B cell (primary cell): ENCODE data around the gene RBM41. TPM values are rescaled to one million over a fixed set of nuclear protein-coding genes. Genes with fewer than 3 reads are reported as not detected.

Source experiments
- ATAC-seq: fragments of 200-7000 bp; cut with Tn5 transposase; one replicate; pipeline ENCODE4 v1.10.0; 2021; ENCODE audit warnings: low read depth, mild to moderate bottlenecking, moderate number of reproducible peaks, moderate library complexity
- CTCF ChIA-PET: fragments of 350-600 bp; sonication (Branson Sonifier 250); formaldehyde crosslinking; loops from one replicate; lab custom pipeline; 2021; ENCODE audit warnings: antibody characterized with exemption, inconsistent platforms; lab: Charles Lee
- POLR2A ChIA-PET: fragments of 350-600 bp; sonication (Branson Sonifier 250); formaldehyde crosslinking; loops from one replicate; lab custom pipeline; 2021; ENCODE audit warnings: antibody characterized with exemption; lab: Charles Lee
- DNase-seq: peaks from one replicate; pipeline ENCODE4 v3.0.0; 2013
- H2AFZ ChIP-seq: 2 replicates; pipeline ENCODE4 v1.6.1; 2012; ENCODE audit warnings: mild to moderate bottlenecking, low read depth, low read length; ENCODE audit not compliant: insufficient read depth, poor library complexity, severe bottlenecking
- H3K27ac ChIP-seq, 2 donors: 1 replicate in 1 of 2; 2 replicates in 1 of 2; pipeline ENCODE4 v1.5.1; 2012 to 2013; ENCODE audit warnings: low read length in 2 of 2, mild to moderate bottlenecking in 2 of 2, moderate library complexity in 1 of 2
- H3K27me3 ChIP-seq, 4 experiments: fragments of 200-600 bp in 1 of 4; sonication (generic) in 1 of 4; replicated peaks in 1 of 4; 1 replicate in 2 of 4; 2 replicates in 2 of 4; pipeline versions ENCODE4 v1.6.1 to v1.7.0; 2013 to 2016; ENCODE audit warnings: low read length in 3 of 4, mild to moderate bottlenecking in 2 of 4, mixed read lengths in 1 of 4, moderate library complexity in 1 of 4; ENCODE audit not compliant: insufficient read depth in 4 of 4, control insufficient read depth in 3 of 4; ENCODE audit errors: control extremely low read depth in 1 of 4
- H3K36me3 ChIP-seq, 2 experiments: replicated peaks in 1 of 2; 1 replicate in 1 of 2; 2 replicates in 1 of 2; pipeline versions ENCODE4 v1.6.1 to v1.7.1; 2013; ENCODE audit warnings: low read length in 1 of 2; ENCODE audit not compliant: insufficient read depth in 2 of 2, control insufficient read depth in 1 of 2; ENCODE audit errors: control extremely low read depth in 1 of 2, extremely low read depth in 1 of 2
- H3K4me1 ChIP-seq, 2 donors: fragments of 200-600 bp in 1 of 2; sonication (generic) in 1 of 2; 1 replicate in 1 of 2; 2 replicates in 1 of 2; pipeline versions ENCODE4 v1.5.1 to v1.6.1; 2013 to 2017; ENCODE audit warnings: low read length in 2 of 2; ENCODE audit not compliant: control insufficient read depth in 2 of 2, insufficient read depth in 2 of 2
- H3K4me2 ChIP-seq: replicated peaks from 2 replicates; pipeline ENCODE3; 2012; ENCODE audit warnings: mild to moderate bottlenecking, low read depth, low read length; ENCODE audit not compliant: poor library complexity, severe bottlenecking
- H3K4me3 ChIP-seq, 5 experiments: fragments of 200-600 bp in 1 of 5; sonication (generic) in 1 of 5; 1 replicate in 3 of 5; 2 replicates in 2 of 5; pipeline versions ENCODE4 v1.5.1 to v1.7.0; 2011 to 2016; ENCODE audit warnings: low read length in 4 of 5, mild to moderate bottlenecking in 4 of 5, low read depth in 2 of 5, control low read depth in 1 of 5, moderate library complexity in 1 of 5; ENCODE audit not compliant: insufficient read depth in 1 of 5; ENCODE audit errors: control extremely low read depth in 1 of 5, extremely low read depth in 1 of 5
- H3K79me2 ChIP-seq: fragments of 200-600 bp; sonication (generic); one replicate; pipeline ENCODE4 v1.6.0; 2016; ENCODE audit warnings: low read length; ENCODE audit not compliant: control insufficient read depth, insufficient read depth
- H3K9ac ChIP-seq: fragments of 200-600 bp; sonication (generic); 2 replicates; pipeline ENCODE4 v1.6.1; 2017; ENCODE audit warnings: mild to moderate bottlenecking, low read length, moderate library complexity
- H3K9me3 ChIP-seq, 3 donors: one replicate each; pipeline versions ENCODE4 v1.6.1 to v1.7.1; 2013; ENCODE audit warnings: low read length in 2 of 3; ENCODE audit not compliant: control insufficient read depth in 2 of 3, insufficient read depth in 1 of 3; ENCODE audit errors: control extremely low read depth in 1 of 3
- H4K20me1 ChIP-seq: 2 replicates; pipeline ENCODE4 v1.6.0; 2012; ENCODE audit warnings: mild to moderate bottlenecking, low read length; ENCODE audit not compliant: insufficient read depth, control insufficient read depth, poor library complexity, severe bottlenecking
- H3K27ac Mint-ChIP-seq: one replicate; pipeline ENCODE4 v1.8.0; 2021; ENCODE audit warnings: mixed read lengths
- H3K27me3 Mint-ChIP-seq: one replicate; pipeline ENCODE4 v1.8.0; 2021; ENCODE audit warnings: mixed read lengths
- H3K4me1 Mint-ChIP-seq: one replicate; pipeline ENCODE4 v1.8.0; 2021; ENCODE audit warnings: mixed read lengths
- H3K4me3 Mint-ChIP-seq: one replicate; pipeline ENCODE4 v1.8.0; 2021; ENCODE audit warnings: mixed read lengths
- H3K9me3 Mint-ChIP-seq: one replicate; pipeline ENCODE4 v1.8.0; 2022; ENCODE audit warnings: mixed read lengths; ENCODE audit not compliant: insufficient read depth
- EZH2 ChIP-seq: IDR thresholded peaks from 2 replicates; pipeline ENCODE4 v1.6.1; 2012; ENCODE audit warnings: borderline replicate concordance, low read depth, mild to moderate bottlenecking, moderate library complexity, low read length; ENCODE audit not compliant: insufficient read depth, poor library complexity, severe bottlenecking
- WGBS: methylation state at CpG from one replicate; pipeline ENCODE4 v1.1.5; 2013; ENCODE audit warnings: missing lambda C conversion rate; ENCODE audit not compliant: insufficient coverage; 5-methylcytosine and 5-hydroxymethylcytosine counted together
- intact Hi-C: fragments of 100-400 bp; cut with micrococcal nuclease; formaldehyde crosslinking; loops from one replicate; pipeline ENCODE4 v1.10.0; 2022
- polyA plus RNA-seq: library from polyadenylated mRNA; depleted of rRNA; stranded (reverse); fragments of >200 nt; gene quantifications from 2 replicates; pipeline ENCODE4 v1.2.3, GENCODE V29; 2012
- total RNA-seq, 2 donors: library from RNA; stranded (reverse); fragments of 120-200 nt in 1 of 2; gene quantifications; 1 replicate in 1 of 2; 2 replicates in 1 of 2; pipeline versions ENCODE4 v1.2.3 to v1.2.4, GENCODE V29; 2013 to 2022
- TF ChIP-seq, protein P1 (sequence below): fragments of 200-600 bp; IDR thresholded peaks from one replicate; pipeline ENCODE4 v1.8.0; 2022; ENCODE audit warnings: antibody characterized with exemption, mild to moderate bottlenecking

RBM41 gene
- total and polyA plus RNA-seq, 2 donors (not counting 1 experiment from before 2014, with no cell fraction given), result 5.2 to 32.5 TPM

GRCh38 chrX:107119283-107119682 is 661 bp upstream of the RBM41 start:
- no CpG with 5 or more reads among the region's 1 CpG for WGBS
- H3K79me2 ChIP-seq, result peaks cover 11% of the 10 kb centered on the region
- H3K27ac ChIP-seq, result peak overlapping the region in 1 of 2 donors; percentile 73
- TF ChIP-seq EZH2, result no peak
- TF ChIP-seq, protein P1, sequence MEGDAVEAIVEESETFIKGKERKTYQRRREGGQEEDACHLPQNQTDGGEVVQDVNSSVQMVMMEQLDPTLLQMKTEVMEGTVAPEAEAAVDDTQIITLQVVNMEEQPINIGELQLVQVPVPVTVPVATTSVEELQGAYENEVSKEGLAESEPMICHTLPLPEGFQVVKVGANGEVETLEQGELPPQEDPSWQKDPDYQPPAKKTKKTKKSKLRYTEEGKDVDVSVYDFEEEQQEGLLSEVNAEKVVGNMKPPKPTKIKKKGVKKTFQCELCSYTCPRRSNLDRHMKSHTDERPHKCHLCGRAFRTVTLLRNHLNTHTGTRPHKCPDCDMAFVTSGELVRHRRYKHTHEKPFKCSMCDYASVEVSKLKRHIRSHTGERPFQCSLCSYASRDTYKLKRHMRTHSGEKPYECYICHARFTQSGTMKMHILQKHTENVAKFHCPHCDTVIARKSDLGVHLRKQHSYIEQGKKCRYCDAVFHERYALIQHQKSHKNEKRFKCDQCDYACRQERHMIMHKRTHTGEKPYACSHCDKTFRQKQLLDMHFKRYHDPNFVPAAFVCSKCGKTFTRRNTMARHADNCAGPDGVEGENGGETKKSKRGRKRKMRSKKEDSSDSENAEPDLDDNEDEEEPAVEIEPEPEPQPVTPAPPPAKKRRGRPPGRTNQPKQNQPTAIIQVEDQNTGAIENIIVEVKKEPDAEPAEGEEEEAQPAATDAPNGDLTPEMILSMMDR, result no peak
- no peaks in the 10 kb centered on the region for H3K9me3 ChIP-seq
- Mint-ChIP-seq H3K9me3 (no peaks in the 10 kb centered on the region), H3K4me1 (peaks cover 23% of the 10 kb centered on the region), H3K27me3 (no peaks in the 10 kb centered on the region), H3K4me3 (peak overlapping the region; percentile 100), H3K27ac (peak overlapping the region; percentile 97)
- CTCF ChIA-PET, result no interaction called here
- no peaks in the 10 kb centered on the region for H3K27me3 ChIP-seq
- DNase-seq (no peak), ATAC-seq (no peak)
- H3K4me3 ChIP-seq, result peak overlapping the region in 3 of 5 experiments; percentile 67 to 78 (median 71)
- H3K4me2 ChIP-seq, result peak overlapping the region; percentile 68
- peak overlapping the region; percentile 82 for H2AFZ ChIP-seq
- intact Hi-C loops, result loop anchor here (2.0 to 5.0 kb wide), 3 partner anchors 88 to 510 kb away; partner anchors contain the start of genes DNAAF6, NUP62CL, PRPS1 and RADX
- POLR2A ChIA-PET, result interaction anchor here (0.6 kb wide), 1 partner anchor 331 kb away, joined by 5 read pairs; no protein-coding TSS in a partner anchor
- H4K20me1 ChIP-seq, result no peaks in the 10 kb centered on the region
- peak overlapping the region; percentile 71 for H3K9ac ChIP-seq
- H3K36me3 ChIP-seq, result peaks cover 0 to 16% of the 10 kb centered on the region in 2 experiments
- peaks cover 0 to 7% of the 10 kb centered on the region in 2 donors for H3K4me1 ChIP-seq

GRCh38 chrX:107117993-107118321 is 665 bp downstream of the RBM41 start:
- peak overlapping the region; percentile 100 for H3K4me3 Mint-ChIP-seq
- H3K27me3 ChIP-seq, result no peaks in the 10 kb centered on the region
- peak overlapping the region; percentile 68 for H3K4me2 ChIP-seq
- H2AFZ ChIP-seq, result peak overlapping the region; percentile 82
- peak overlapping the region in 4 of 5 experiments; percentile 67 to 78 (median 70) for H3K4me3 ChIP-seq
- H3K9ac ChIP-seq, result peak overlapping the region; percentile 71
- peaks cover 0 to 7% of the 10 kb centered on the region in 2 donors for H3K4me1 ChIP-seq
- no peaks in the 10 kb centered on the region for H4K20me1 ChIP-seq
- H3K79me2 ChIP-seq, result peaks cover 11% of the 10 kb centered on the region
- peak overlapping the region; percentile 15 for H3K27ac Mint-ChIP-seq
- H3K27me3 Mint-ChIP-seq, result no peaks in the 10 kb centered on the region
- peak overlapping the region; percentile 50 to 73 for H3K27ac ChIP-seq
- H3K9me3 Mint-ChIP-seq, result no peaks in the 10 kb centered on the region
- ATAC-seq (no peak), DNase-seq (no peak)
- intact Hi-C loops, result loop anchor here (1.0 to 5.0 kb wide), 4 partner anchors 89 to 973 kb away; partner anchors contain the start of genes ATG4A, DNAAF6, NUP62CL and PRPS1
- peaks cover 28% of the 10 kb centered on the region for H3K4me1 Mint-ChIP-seq
- ChIA-PET POLR2A (no interaction called here), CTCF (no interaction called here)
- peaks cover 0 to 29% of the 10 kb centered on the region in 2 experiments for H3K36me3 ChIP-seq
- H3K9me3 ChIP-seq, result no peaks in the 10 kb centered on the region
- WGBS, result 0% methylated on average over 2 of the region's 8 CpGs
- TF ChIP-seq, protein P1, result no peak
- TF ChIP-seq EZH2, result no peak
